Chondrocyte (in vitro differentiated cells): ENCODE measurements around the gene OSBPL2. TPM values are rescaled to one million over a fixed set of nuclear protein-coding genes. Genes with fewer than 3 reads are reported as not detected.

Source experiments
- DNase-seq: peaks from one replicate; pipeline ENCODE4 v3.0.0; 2021; ENCODE audit warnings: mixed read lengths, low spot score
- H3K27ac Mint-ChIP-seq: one replicate; pipeline ENCODE4 v1.8.0; 2021; ENCODE audit warnings: mild to moderate bottlenecking, moderate library complexity, mixed read lengths; ENCODE audit not compliant: unreplicated experiment
- H3K27me3 Mint-ChIP-seq: 2 replicates; pipeline ENCODE4 v1.8.0; 2021; ENCODE audit warnings: low read depth, mixed read lengths
- H3K36me3 Mint-ChIP-seq: 2 replicates; pipeline ENCODE4 v1.8.0; 2021; ENCODE audit warnings: low read depth, mixed read lengths
- H3K4me1 Mint-ChIP-seq: 2 replicates; pipeline ENCODE4 v1.8.0; 2021; ENCODE audit warnings: low read depth, mild to moderate bottlenecking, mixed read lengths
- H3K4me3 Mint-ChIP-seq: one replicate; pipeline ENCODE4 v1.8.0; 2021; ENCODE audit warnings: mild to moderate bottlenecking, moderate library complexity, mixed read lengths; ENCODE audit not compliant: unreplicated experiment
- H3K9me3 Mint-ChIP-seq: 2 replicates; pipeline ENCODE4 v1.8.0; 2021; ENCODE audit warnings: low read depth, mixed read lengths
- CTCF ChIP-seq: fragments of 200-600 bp; sonication (generic); IDR thresholded peaks from 2 replicates; pipeline ENCODE4 v1.5.0; 2021; ENCODE audit warnings: antibody characterized with exemption, mild to moderate bottlenecking, moderate library complexity
- total RNA-seq: library from RNA; stranded (reverse); gene quantifications from 3 replicates; pipeline ENCODE4 v1.2.1, GENCODE V29; 2021

The OSBPL2 gene
- total RNA-seq, 1 donor from 2014 or later = 48.3 TPM

GRCh38 chr20:62225026-62225425 is 13.3 kb upstream of the OSBPL2 start:
- Mint-ChIP-seq H3K27ac (no peak overlapping the region), H3K4me1 (peaks cover 3% of the 10 kb centered on the region), H3K9me3 (no peaks in the 10 kb centered on the region), H3K4me3 (no peak overlapping the region), H3K36me3 (no peaks in the 10 kb centered on the region), H3K27me3 (peaks cover 46% of the 10 kb centered on the region)
- DNase-seq = no peak
- TF ChIP-seq CTCF = no peak

GRCh38 chr20:62225820-62226635 is 12.3 kb upstream of the OSBPL2 start:
- peaks cover 1% of the 10 kb centered on the region for H3K4me1 Mint-ChIP-seq
- H3K4me3 Mint-ChIP-seq = no peak overlapping the region
- no peaks in the 10 kb centered on the region for H3K36me3 Mint-ChIP-seq
- peaks cover 42% of the 10 kb centered on the region for H3K27me3 Mint-ChIP-seq
- no peak overlapping the region for H3K27ac Mint-ChIP-seq
- no peak for TF ChIP-seq CTCF
- DNase-seq = no peak
- no peaks in the 10 kb centered on the region for H3K9me3 Mint-ChIP-seq

- no peak for TF ChIP-seq CTCF
- no peaks in the 10 kb centered on the region for H3K36me3 Mint-ChIP-seq
Measured at GRCh38 chr20:62226707-62227590, 11.4 kb upstream of the OSBPL2 start.

GRCh38 chr20:62227591-62227976 is 10.7 kb upstream of the OSBPL2 start:
- H3K9me3 Mint-ChIP-seq = no peaks in the 10 kb centered on the region
- peaks cover 34% of the 10 kb centered on the region for H3K27me3 Mint-ChIP-seq
- H3K4me1 Mint-ChIP-seq = no peaks in the 10 kb centered on the region
- no peak overlapping the region for H3K4me3 Mint-ChIP-seq
- H3K36me3 Mint-ChIP-seq = no peaks in the 10 kb centered on the region
- no peak for DNase-seq
- TF ChIP-seq CTCF = no peak
- no peak overlapping the region for H3K27ac Mint-ChIP-seq

More at GRCh38 chr20:62226707-62227590, 11.4 kb upstream of the OSBPL2 start:
- Mint-ChIP-seq H3K27me3 (peaks cover 34% of the 10 kb centered on the region), H3K4me1 (no peaks in the 10 kb centered on the region), H3K27ac (no peak overlapping the region), H3K9me3 (no peaks in the 10 kb centered on the region), H3K4me3 (no peak overlapping the region)
- DNase-seq = no peak
